Amygdala (tissue), 56 donors: ENCODE results near the gene EDN3.

Experiments
- DNase-seq, 56 donors: peaks; one replicate each; lab custom pipeline; 2025; lab: John Stamatoyannopoulos, UW

EDN3 gene, protein sequence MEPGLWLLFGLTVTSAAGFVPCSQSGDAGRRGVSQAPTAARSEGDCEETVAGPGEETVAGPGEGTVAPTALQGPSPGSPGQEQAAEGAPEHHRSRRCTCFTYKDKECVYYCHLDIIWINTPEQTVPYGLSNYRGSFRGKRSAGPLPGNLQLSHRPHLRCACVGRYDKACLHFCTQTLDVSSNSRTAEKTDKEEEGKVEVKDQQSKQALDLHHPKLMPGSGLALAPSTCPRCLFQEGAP

DNA sequence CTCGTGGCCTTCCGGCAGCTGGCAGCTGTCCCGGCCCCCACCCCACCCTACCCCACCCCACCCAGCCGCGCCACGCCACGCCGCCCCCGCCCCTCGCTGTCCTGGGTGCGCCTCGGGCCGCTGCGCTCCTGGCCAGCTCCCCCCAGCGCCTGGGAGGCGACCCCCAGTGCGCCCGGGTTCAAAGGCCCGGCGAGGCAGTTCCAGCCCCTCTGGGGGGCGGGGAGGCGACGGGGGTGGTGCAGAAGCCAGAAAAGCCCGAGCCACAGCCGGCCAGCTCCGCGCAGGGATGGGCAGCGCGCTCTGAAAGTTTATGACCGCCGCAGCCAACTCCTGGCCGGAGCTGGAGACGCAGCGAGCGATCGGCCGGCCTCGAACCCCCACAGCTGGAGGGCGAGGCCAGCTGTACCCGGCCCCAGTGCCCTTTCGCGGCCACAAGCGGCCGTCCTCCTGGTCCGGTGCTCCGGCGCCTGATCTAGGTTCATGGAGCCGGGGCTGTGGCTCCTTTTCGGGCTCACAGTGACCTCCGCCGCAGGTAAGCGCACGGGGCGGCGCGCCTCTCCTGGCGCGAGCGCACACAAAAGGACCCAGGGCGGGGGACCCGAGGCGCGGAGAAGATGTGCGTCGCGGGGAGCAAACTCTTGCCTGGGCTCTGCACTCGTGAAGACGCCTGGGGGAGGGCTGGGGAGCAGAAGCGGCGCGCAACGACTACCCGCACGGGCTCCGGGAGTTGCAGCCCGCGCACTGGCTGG, at the start of gene EDN3:
EDN3 (plus strand) TSS at position 279 of the 749 bp plus-strand sequence; CDS start at position 481, 202 bp downstream.
- DNase-seq: no peak

- DNase-seq: no peak
These were observed 47.1 kb upstream of the EDN3 start for GRCh38 chr20:59253325-59253724.

- no peak for DNase-seq
These were observed 46.6 kb upstream of the EDN3 start for GRCh38 chr20:59253779-59254319.

DNA sequence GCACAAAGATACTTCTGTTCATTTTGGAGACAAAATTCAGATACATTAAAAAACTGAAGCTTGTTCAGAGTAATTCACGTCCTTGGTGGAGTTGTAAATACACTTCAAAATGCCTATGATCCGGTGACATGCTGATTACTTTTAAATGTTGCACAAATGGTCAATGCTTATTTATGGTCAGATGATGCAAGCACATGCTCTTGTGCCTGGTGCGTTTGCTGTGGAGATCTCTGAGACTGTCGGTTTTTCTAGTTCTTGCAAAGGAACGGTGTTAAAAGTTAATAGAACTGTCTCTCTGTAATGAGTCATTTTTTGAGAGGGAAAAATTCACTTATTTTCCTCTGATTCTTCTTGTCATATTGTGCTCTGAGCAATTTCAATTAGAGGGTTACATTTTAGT, 45.2 kb upstream of the EDN3 start:
- no peak for DNase-seq

DNA sequence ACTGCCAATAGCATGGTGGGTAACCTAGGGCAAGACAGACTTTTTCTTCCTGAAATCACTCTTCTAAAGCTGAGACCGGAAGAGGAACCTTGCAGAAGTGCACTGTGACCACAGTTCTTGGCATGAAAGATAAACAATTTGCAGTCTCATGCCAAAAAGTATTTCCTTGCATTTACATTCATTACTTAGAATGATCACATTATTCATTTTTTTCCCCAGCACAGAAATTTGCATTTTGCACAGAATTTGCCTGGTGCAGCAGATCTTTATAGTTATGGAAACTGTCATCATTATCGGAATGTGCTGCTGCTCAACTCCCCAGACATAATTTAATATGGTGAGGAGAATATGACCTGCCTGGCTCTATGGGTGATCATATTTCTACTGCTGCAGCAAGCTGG, 42.2 kb upstream of the EDN3 start:
- DNase-seq: no peak

- DNase-seq: no peak
These were observed 40.5 kb upstream of the EDN3 start for GRCh38 chr20:59259946-59260345.

DNA sequence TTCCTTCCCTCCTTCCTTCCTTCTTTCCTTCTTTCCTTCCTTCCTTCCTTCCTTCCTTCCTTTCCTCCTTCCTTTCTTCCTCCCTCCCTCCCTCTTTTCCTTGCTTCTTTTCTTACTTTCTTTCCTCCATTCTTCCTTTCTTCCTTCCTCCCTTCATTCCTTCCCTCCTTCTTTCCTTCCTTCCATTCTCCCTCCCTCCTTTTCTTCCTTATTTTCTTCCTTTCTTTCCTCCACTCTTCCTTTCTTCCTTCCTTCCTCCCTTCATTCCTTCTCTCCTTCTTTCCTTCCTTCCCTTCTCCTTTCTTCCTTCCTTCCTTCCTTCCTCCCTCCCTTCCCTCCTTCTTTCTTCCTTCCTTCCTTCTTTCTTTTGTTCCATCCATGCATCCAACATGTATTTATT, 35.1 kb upstream of the EDN3 start:
- DNase-seq: no peak

GRCh38 chr20:59268870-59269269, 31.5 kb upstream of the EDN3 start:
- DNase-seq: no peak

DNA sequence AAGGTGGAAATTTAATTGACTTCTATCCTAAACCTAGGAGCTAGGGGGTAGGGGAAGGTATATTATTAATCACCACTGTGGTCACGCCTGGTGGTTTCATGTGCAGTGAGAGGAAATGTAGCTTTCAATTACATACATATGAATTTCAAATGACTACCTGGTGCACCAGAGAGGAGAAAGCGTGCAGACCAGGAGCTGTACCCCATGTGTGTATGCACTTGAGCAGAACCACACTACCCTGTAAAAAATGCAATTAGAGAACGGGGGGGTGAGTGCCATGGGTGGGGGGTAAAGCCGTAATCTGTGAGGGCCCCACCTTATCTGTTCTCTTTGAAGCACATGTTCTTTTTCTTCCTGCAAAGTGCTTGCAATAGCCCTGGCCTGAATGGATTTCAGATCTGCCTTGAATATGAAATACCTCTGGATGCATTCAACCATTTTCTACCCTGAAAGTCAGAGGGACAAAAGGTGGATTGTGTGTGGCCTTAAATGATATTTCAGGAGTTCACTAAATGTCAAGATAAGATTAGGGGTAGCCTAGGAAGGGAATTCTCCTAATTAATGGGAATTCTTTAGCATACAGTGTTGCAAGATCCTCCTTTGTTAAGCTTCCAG, 30.9 kb upstream of the EDN3 start:
- DNase-seq: no peak

DNA sequence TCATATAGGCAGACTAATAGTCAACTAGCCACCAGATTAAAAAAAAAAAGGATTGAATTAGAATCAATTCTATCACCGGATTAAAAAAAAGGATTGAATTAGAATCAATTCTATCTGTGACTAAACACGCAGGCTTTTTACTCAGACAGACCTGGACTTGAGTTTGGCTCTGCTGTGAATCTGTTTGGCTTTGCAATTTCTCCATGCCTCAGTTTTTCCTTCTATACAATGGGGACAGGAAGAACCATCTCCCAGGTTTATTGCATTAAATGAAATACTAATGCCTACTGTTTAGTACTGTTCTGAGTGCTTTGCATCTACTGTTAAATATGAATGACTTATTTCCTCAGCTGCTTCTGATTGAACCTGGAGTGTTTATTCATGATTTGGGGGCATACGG, 30.0 kb upstream of the EDN3 start:
- no peak for DNase-seq

DNA sequence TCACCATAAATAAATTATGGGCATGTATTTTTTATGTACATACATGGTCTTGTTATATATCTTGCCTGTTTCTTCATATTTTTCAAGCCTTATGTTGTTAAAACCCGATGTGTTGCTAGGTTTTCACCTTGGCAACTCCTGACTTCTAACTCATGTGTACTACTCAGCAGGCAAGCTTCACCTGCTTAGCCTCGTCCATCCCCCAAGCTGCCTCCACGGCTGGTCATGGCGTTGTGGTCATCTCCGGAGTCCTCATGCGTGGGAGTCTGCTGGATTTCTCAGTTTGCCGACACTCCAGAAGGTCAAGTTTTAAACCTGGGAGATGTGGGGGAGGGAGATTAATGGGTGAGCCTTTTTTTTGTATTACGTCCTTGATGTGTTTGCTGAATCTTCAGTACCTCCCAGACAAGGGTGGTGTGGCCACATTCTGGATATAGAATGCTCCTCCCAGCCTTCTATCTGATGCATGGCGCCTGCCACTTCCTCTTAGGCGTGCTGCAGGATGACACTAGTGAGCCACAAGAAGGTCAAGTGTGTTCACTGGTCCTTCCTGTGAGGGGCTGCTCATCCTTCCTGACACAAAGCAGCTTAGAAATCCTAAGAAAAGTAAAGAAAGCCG, 26.6 kb upstream of the EDN3 start:
- no peak for DNase-seq

DNA sequence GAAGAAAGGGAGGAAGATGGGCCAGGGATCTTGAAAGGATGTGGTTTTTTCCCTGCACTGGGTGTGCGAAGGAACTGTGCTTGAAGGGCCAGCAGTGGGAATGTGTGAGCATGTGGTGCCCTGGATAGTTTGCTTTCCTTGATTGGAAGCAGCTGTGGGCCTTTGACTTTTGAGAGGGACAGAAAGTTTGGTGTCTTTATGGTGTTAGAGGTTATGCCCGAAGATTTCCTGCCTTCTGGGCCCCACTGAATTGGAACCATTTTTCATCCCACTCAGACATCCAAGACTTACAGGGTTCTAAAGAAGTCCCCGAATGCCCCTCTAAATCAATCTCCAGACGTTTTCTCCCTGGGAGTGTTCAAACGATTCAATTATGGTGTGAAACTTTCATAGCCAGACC, 23.5 kb upstream of the EDN3 start:
- no peak for DNase-seq

DNA sequence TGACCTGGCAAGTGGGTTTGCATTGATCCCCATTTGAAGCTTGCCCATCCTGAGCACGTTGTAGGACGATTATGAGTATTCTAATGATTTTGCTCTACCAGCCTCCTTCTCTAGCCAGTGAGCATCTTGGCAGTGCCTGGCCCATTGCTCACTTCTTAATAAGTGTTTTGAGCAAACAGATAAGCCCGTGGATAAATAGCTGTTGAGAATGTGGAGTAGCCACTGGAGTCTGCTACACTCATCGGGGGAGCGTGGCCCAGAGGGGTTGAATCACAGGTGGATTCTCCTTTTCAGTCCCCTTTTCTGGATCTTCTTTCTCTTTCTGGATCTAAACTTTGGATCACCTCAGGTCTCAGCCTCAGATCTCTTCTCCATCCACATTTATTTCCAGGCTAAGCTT, 15.9 kb upstream of the EDN3 start:
- no peak for DNase-seq

GRCh38 chr20:59289994-59290393, 10.4 kb upstream of the EDN3 start:
- DNase-seq: no peak

DNA sequence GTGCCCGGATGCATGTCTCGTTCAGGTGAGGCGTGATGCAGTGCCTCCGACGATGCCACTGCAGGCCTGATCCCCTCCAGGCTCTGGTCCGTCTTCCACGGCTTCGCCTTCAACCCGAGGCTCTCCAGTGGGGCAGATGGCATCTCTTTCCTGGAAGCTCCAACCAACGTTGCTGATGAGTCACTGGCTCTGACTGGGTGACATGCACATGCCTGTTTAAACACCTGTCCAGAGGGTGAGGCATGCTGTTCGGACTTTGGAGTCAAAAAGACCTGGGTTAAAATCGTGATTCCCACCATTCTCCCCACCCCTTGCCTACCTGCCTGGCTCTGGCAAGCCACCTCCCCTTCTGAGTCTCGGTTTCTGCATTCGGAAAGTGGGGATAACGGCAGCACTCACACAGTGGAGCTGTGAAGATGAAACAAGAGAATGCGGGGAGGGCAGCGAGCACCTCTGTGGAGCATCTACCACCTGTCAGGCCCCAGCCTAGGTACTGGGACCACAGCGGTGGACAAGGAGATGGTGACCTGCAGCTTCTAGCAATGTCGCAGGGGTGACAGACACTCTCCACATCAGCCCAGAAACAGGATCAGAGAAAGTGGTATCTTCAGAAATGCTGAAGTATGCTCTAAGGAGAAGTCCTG, 8.5 kb upstream of the EDN3 start:
- no peak for DNase-seq

DNA sequence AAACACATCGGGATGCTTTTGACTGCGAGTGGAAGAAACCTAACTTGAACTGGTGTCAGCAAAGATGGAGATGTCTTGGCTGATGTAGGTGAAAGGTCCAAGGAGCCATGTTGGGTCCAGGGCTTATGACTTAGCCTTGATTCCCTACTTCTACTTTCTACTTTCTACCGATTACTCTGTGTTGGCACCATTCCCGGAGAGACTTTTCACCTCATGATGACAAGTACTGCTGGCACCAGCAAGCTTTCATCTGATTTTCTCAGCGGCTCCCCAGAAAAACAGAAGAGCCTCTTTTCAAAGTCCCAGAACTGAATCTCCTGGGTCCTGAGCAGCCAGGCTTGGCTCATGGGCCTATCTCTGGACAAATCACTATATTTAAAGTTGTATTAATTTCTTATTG, 4.9 kb upstream of the EDN3 start:
- DNase-seq: no peak

GRCh38 chr20:59297686-59298085, 2.7 kb upstream of the EDN3 start:
- DNase-seq: no peak

GRCh38 chr20:59299945-59300332, 472 bp upstream of the EDN3 start:
- no peak for DNase-seq

DNA sequence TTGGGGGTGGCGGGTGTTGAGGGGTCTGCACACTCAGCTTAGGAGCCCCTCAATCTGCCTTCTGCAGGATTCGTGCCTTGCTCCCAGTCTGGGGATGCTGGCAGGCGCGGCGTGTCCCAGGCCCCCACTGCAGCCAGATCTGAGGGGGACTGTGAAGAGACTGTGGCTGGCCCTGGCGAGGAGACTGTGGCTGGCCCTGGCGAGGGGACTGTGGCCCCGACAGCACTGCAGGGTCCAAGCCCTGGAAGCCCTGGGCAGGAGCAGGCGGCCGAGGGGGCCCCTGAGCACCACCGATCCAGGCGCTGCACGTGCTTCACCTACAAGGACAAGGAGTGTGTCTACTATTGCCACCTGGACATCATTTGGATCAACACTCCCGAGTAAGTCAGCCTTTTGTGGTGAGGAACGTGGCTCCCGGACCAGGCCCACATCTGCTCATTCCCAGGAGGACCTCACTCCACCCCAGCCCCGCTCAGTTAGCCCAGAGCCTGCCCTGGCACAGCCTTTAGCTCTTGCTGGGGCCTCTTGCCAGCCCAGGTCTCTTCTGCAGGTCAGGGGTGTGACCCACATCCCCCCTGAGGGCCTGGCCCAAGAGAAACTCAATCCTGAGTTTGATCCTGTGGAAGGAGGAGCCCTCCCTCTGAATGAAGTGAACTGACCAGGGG, 1.1 kb downstream of the EDN3 start:
- no peak for DNase-seq
